LNCaP clone FGC (cell line): Measurements from ENCODE around the gene NDUFB8.

Source experiments
- DNase-seq: peaks from one replicate; pipeline ENCODE4 v3.0.0-alpha.2; 2011; ENCODE audit warnings: low read depth
- H3K4me3 ChIP-seq: 2 replicates; pipeline ENCODE4 v1.5.1; 2011; ENCODE audit warnings: mild to moderate bottlenecking, low read depth, low read length, control low read depth
- CTCF ChIP-seq: IDR thresholded peaks from 2 replicates; pipeline ENCODE4 v1.5.1; 2012; ENCODE audit warnings: mild to moderate bottlenecking; ENCODE audit not compliant: control insufficient read depth, insufficient read depth; ENCODE audit errors: extremely low read depth

Gene NDUFB8

DNA sequence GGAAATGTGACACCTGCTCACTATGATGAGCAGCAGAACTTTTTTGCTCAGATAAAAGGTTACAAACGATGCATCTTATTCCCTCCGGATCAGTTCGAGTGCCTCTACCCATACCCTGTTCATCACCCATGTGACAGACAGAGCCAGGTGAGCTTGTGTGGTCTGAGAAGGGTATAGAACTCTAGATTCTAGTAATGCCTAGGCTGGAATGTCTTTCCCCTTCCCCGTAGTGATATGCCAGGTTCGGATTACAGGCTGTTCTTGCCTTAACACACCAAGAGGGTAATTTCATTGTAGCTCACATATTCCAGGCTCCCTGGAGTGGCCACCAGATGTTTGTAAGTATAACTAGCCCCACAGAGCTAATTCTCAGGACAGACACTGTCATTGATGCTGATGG is 15.3 kb upstream of the NDUFB8 start:
- DNase-seq, result no peak
- TF ChIP-seq CTCF, result no peak
- H3K4me3 ChIP-seq, result no peak overlapping the region

DNA sequence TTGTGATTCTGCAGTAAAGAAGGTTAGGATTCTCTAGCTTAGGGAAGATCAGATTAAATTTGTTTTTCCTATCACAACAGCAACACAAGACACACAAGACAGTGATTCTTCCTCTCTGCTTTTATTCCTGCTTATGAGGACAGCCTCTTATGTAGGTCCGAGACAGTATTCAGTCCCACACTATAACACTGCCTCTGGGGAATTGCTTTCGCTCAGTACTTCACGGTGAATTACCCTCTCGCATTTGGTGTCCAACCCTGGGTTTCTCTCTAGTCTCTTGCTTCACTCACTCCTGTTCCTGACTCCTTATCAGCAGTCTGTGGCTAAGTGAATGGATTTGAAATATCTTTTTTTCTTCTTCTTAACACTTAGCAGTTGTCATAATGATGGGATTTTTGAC is 7.8 kb upstream of the NDUFB8 start:
- TF ChIP-seq CTCF, result no peak
- no peak overlapping the region for H3K4me3 ChIP-seq
- DNase-seq, result no peak

GRCh38 chr10:100535715-100536353 is 6.2 kb upstream of the NDUFB8 start, which contains the start of gene HIF1AN:
TSS of gene HIF1AN (plus strand) at chr10:100535943. CDS start at chr10:100535959, 16 bp downstream.
- DNase-seq, result peak; percentile 71
- peak; percentile 77 for TF ChIP-seq CTCF
- peak within 1 kb of the TSS; percentile 62 for H3K4me3 ChIP-seq

- TF ChIP-seq CTCF, result no peak
- no peak for DNase-seq
- peak overlapping the region; percentile 62 for H3K4me3 ChIP-seq
Observed at GRCh38 chr10:100535338-100535714, 5.7 kb upstream of the NDUFB8 start.

GRCh38 chr10:100534726-100535125 is 5.1 kb upstream of the NDUFB8 start:
- DNase-seq, result no peak
- H3K4me3 ChIP-seq, result no peak overlapping the region
- TF ChIP-seq CTCF, result no peak

DNA sequence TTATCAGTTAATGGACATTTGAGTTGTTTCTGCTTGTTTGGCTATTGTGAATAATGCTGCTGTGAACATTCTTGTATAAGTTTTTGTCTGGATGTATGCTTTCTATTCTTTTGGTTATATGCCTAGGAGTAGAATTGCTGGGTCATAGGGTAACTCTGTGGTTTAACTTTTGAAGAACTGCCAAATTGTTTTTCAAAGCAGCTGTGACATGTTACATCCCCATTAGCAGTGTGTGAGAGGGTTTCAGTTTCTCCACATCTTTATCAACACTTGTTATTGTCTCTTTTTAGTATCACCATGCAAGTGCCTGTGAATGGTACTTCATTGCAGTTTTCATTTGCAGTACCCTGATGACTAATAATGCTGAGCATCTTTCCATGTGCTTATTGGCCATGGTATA is 2.1 kb upstream of the NDUFB8 start:
- DNase-seq, result no peak
- TF ChIP-seq CTCF, result no peak
- no peak overlapping the region for H3K4me3 ChIP-seq

DNA sequence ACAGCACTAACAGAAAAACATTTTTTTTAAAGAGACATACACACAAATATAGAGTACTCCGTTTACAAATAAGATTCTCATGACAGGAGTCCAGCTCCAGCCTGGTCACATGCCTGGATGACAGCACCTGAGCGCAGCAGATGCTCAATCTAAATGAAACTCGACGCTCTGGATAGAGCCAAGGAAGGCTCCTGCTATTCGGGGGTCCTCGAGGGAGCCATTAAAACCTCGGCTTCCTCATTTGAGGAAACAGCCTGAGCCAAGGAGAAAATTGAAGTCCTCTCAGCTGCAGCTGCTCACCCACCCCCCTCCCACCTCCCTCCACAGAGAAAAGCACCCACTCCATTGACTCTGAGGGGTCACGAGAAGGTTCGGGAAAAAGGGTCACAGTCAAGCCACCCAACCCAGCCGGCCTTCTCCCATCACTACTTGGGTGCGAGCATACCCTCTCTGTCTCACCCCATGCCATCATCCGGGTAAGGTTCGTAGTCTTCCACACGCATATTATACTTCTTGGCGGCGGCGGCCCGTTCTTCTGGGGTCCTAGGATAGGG is 673 bp downstream of the NDUFB8 start:
- peak overlapping the region; percentile 87 for H3K4me3 ChIP-seq
- TF ChIP-seq CTCF, result no peak
- no peak for DNase-seq
